SU-DHL-6 (cell line): ENCODE measurements around the gene FRAS1.

Source experiments
- CTCF ChIP-seq: fragments of 200-600 bp; sonication (generic); IDR thresholded peaks from one replicate; pipeline ENCODE4 v1.5.1; 2017; ENCODE audit warnings: antibody characterized with exemption, mild to moderate bottlenecking, low read length, moderate library complexity; ENCODE audit not compliant: insufficient read depth, poor library complexity, severe bottlenecking
- EZH2phosphoT487 ChIP-seq: fragments of 200-600 bp; sonication (generic), shearing (Covaris generic); conservative IDR thresholded peaks from 2 replicates; pipeline ENCODE4 v1.6.1; 2018; ENCODE audit warnings: mild to moderate bottlenecking, antibody characterized with exemption, low read length, moderate library complexity, mixed read lengths

- no peak for TF ChIP-seq CTCF
- no peak for TF ChIP-seq EZH2phosphoT487
Observed at GRCh38 chr4:78120144-78120880, 63.2 kb downstream of the FRAS1 start.
